Measurements from ENCODE around the gene AUP1.
A peak's percentile ranks its signal among the peaks of the same experiment; 100 is the strongest.

AUP1 gene

GRCh38 chr2:74511104-74511989 is 18.2 kb downstream of the AUP1 start:
- no peak for DNase-seq

- no peak for DNase-seq
Observed at GRCh38 chr2:74510272-74510671, 19.2 kb downstream of the AUP1 start.

GRCh38 chr2:74507926-74508520 is 21.5 kb downstream of the AUP1 start:
- no peak for DNase-seq

GRCh38 chr2:74507145-74507925 is 22.2 kb downstream of the AUP1 start, which contains the start of gene PCGF1:
Gene PCGF1 (minus strand): TSS chr2:74507695. CDS start chr2:74507668, 27 bp downstream.
- peak; percentile 99 for DNase-seq

- no peak for DNase-seq
Observed at GRCh38 chr2:74505448-74506246, 23.9 kb downstream of the AUP1 start.

GRCh38 chr2:74504591-74504990 is 24.9 kb downstream of the AUP1 start:
- no peak for DNase-seq

GRCh38 chr2:74503506-74504475 is 25.7 kb downstream of the AUP1 start:
- DNase-seq: no peak

GRCh38 chr2:74502720-74503505 is 26.6 kb downstream of the AUP1 start:
- DNase-seq: peak; percentile 71 to 76

GRCh38 chr2:74502147-74502719 is 27.3 kb downstream of the AUP1 start:
- no peak for DNase-seq

- no peak for DNase-seq
Observed at GRCh38 chr2:74501335-74502071, 28.0 kb downstream of the AUP1 start.

GRCh38 chr2:74500578-74500946 is 28.9 kb downstream of the AUP1 start:
- no peak for DNase-seq

- no peak for DNase-seq
Observed at GRCh38 chr2:74499940-74500577, 29.4 kb downstream of the AUP1 start.

- peak in 1 of 2 experiments; percentile 63 for DNase-seq
Observed at GRCh38 chr2:74499267-74499939, 30.1 kb downstream of the AUP1 start, which contains the start of gene LBX2. Gene LBX2 (minus strand): TSS chr2:74499603. CDS start chr2:74499537, 66 bp downstream.

GRCh38 chr2:74498500-74499266 is 30.8 kb downstream of the AUP1 start:
- DNase-seq: peak; percentile 63 to 68

- DNase-seq: peak in 1 of 2 experiments; percentile 63
Observed at GRCh38 chr2:74497777-74498499, 31.6 kb downstream of the AUP1 start.

GRCh38 chr2:74496997-74497776 is 32.3 kb downstream of the AUP1 start:
- DNase-seq: no peak

All from activated T-cell treated with anti-CD3 and anti-CD28 coated beads, Interleukin-2, amount 50 U/mL, for 48 hours (primary cell).